PC-9 (cell line): ENCODE measurements around the gene TRIM37. TPM values are rescaled to one million over a fixed set of nuclear protein-coding genes. Genes with fewer than 3 reads are reported as not detected.

Experiments used
- BruUV-seq: library from RNA; stranded (reverse); fragments of 400-500 nt; replicated peaks from 2 replicates; lab custom pipeline; 2021; lab: Mats Ljungman, UMichigan
- CTCF ChIA-PET: fragments of 300-600 bp; sonication (Branson Sonifier 250); formaldehyde crosslinking; loops from one replicate; lab custom pipeline; 2022; ENCODE audit warnings: antibody characterized with exemption; lab: Charles Lee
- POLR2A ChIA-PET: fragments of 300-600 bp; sonication (Branson Sonifier 250); formaldehyde crosslinking; loops from one replicate; lab custom pipeline; 2022; ENCODE audit warnings: antibody characterized with exemption; ENCODE audit not compliant: unreplicated experiment; lab: Charles Lee
- DNase-seq, 2 experiments: peaks; one replicate each; pipeline versions ENCODE4 v3.0.0 to v3.0.0-alpha.2; 2015 to 2022; ENCODE audit warnings: mixed read lengths in 1 of 2
- H2AFZ ChIP-seq: fragments of 200-600 bp; sonication (generic); 2 replicates; pipeline ENCODE4 v1.8.1; 2017; ENCODE audit warnings: antibody characterized with exemption
- H3F3A ChIP-seq: fragments of 200-600 bp; sonication (generic); 2 replicates; pipeline ENCODE4 v1.8.1; 2017; ENCODE audit warnings: antibody characterized with exemption, mild to moderate bottlenecking, low read depth; ENCODE audit not compliant: insufficient read depth
- H3K27ac ChIP-seq: fragments of 200-600 bp; sonication (generic); 2 replicates; pipeline ENCODE4 v1.6.1; 2016; ENCODE audit warnings: mixed run types
- H3K27me3 ChIP-seq: fragments of 200-600 bp; sonication (generic); 2 replicates; pipeline ENCODE4 v1.6.1; 2016; ENCODE audit warnings: low read depth, mixed run types; ENCODE audit not compliant: insufficient read depth
- H3K36me3 ChIP-seq: fragments of 200-600 bp; sonication (generic); 2 replicates; pipeline ENCODE4 v1.6.1; 2016; ENCODE audit warnings: low read depth, mixed run types
- H3K4me1 ChIP-seq: fragments of 200-600 bp; sonication (generic); replicated peaks from 2 replicates; pipeline ENCODE4 v1.6.1; 2016; ENCODE audit warnings: mixed run types; ENCODE audit not compliant: insufficient read depth
- H3K4me2 ChIP-seq: fragments of 200-600 bp; sonication (generic); 2 replicates; pipeline ENCODE4 v1.6.1; 2017; ENCODE audit warnings: mixed run types
- H3K4me3 ChIP-seq: fragments of 200-600 bp; sonication (generic); 2 replicates; pipeline ENCODE4 v1.6.1; 2016; ENCODE audit warnings: mixed run types
- H3K79me2 ChIP-seq: fragments of 200-600 bp; sonication (generic); 2 replicates; pipeline ENCODE4 v1.6.1; 2017; ENCODE audit warnings: low read depth, mixed run types
- H3K9me2 ChIP-seq: fragments of 200-600 bp; sonication (generic); 2 replicates; pipeline ENCODE4 v1.8.1; 2017; ENCODE audit warnings: mild to moderate bottlenecking; ENCODE audit not compliant: insufficient read depth
- H3K9me3 ChIP-seq: fragments of 200-600 bp; sonication (generic); 2 replicates; pipeline ENCODE4 v1.8.1; 2016; ENCODE audit warnings: low read depth; ENCODE audit not compliant: insufficient read depth
- H4K20me1 ChIP-seq: fragments of 200-600 bp; sonication (generic); 2 replicates; pipeline ENCODE4 v1.8.1; 2017; ENCODE audit not compliant: insufficient read depth
- CTCF ChIP-seq: fragments of 200-600 bp; sonication (generic); conservative IDR thresholded peaks from 2 replicates; pipeline ENCODE4 v1.6.1; 2017; ENCODE audit warnings: mixed run types, antibody characterized with exemption, mild to moderate bottlenecking, moderate library complexity
- EZH2 ChIP-seq: fragments of 200-600 bp; sonication (generic); IDR thresholded peaks from 2 replicates; pipeline ENCODE4 v1.8.0; 2017; ENCODE audit warnings: antibody characterized with exemption, low read depth
- intact Hi-C: fragments of 100-400 bp; cut with micrococcal nuclease; formaldehyde crosslinking; loops from one replicate; pipeline ENCODE4 v1.10.0; 2022; ENCODE audit not compliant: unreplicated experiment
- total RNA-seq: library from RNA; stranded (reverse); gene quantifications from 2 replicates; pipeline ENCODE4 v1.2.3, GENCODE V29; 2021

Gene TRIM37
- total RNA-seq, 1 experiment from 2014 or later, result 24.6 TPM

GRCh38 chr17:58998871-58999270 is 107.8 kb downstream of the TRIM37 start:
- Histone ChIP-seq H3K9me3 (no peaks in the 10 kb centered on the region), H3K4me2 (no peak overlapping the region), H4K20me1 (no peaks in the 10 kb centered on the region), H3F3A (no peaks in the 10 kb centered on the region; the same call in 1 of the 2 replicates), H3K9me2 (no peaks in the 10 kb centered on the region), H3K36me3 (peaks cover 5% of the 10 kb centered on the region; the same call in 1 of the 2 replicates), H3K4me3 (no peak overlapping the region), H3K27me3 (no peaks in the 10 kb centered on the region), H3K27ac (no peak overlapping the region), H2AFZ (no peak overlapping the region), H3K4me1 (peaks cover 12% of the 10 kb centered on the region), H3K79me2 (no peaks in the 10 kb centered on the region)
- no TSS peak for BruUV-seq
- TF ChIP-seq CTCF (no peak), EZH2 (no peak)
- CTCF ChIA-PET, result interaction anchor here (0.6 kb wide), 1 partner anchor 67 kb away, joined by 3 read pairs; no protein-coding TSS in a partner anchor
- intact Hi-C loops, result no loop called here
- no peak for DNase-seq
- POLR2A ChIA-PET, result no interaction called here

- Histone ChIP-seq H2AFZ (no peak overlapping the region), H3K9me3 (no peaks in the 10 kb centered on the region; the same call in 1 of the 2 replicates), H3K4me2 (peak overlapping the region; percentile 5; the same call in 1 of the 2 replicates), H3K27me3 (no peaks in the 10 kb centered on the region), H3K9me2 (no peaks in the 10 kb centered on the region), H3K4me1 (peaks cover 15% of the 10 kb centered on the region), H3K27ac (no peak overlapping the region), H3K4me3 (no peak overlapping the region), H3K36me3 (peaks cover 5% of the 10 kb centered on the region; the same call in 1 of the 2 replicates), H3F3A (peaks cover 3% of the 10 kb centered on the region; the same call in 1 of the 2 replicates), H4K20me1 (no peaks in the 10 kb centered on the region), H3K79me2 (no peaks in the 10 kb centered on the region)
- POLR2A ChIA-PET, result no interaction called here
- BruUV-seq, result no TSS peak
- DNase-seq, result no peak
- intact Hi-C loops, result no loop called here
- CTCF ChIA-PET, result no interaction called here
- TF ChIP-seq EZH2 (no peak), CTCF (no peak)
Observed at GRCh38 chr17:58997756-58998553, 108.7 kb downstream of the TRIM37 start.

GRCh38 chr17:58996968-58997367 is 109.7 kb downstream of the TRIM37 start:
- no peaks in the 10 kb centered on the region for H3K9me2 ChIP-seq
- peaks cover 3% of the 10 kb centered on the region; the same call in 1 of the 2 replicates for H3F3A ChIP-seq
- intact Hi-C loops, result no loop called here
- no peak for TF ChIP-seq CTCF
- no peak for TF ChIP-seq EZH2
- no TSS peak for BruUV-seq
- no peaks in the 10 kb centered on the region for H4K20me1 ChIP-seq
- H3K9me3 ChIP-seq, result no peaks in the 10 kb centered on the region; the same call in 1 of the 2 replicates
- H3K27me3 ChIP-seq, result no peaks in the 10 kb centered on the region
- no peaks in the 10 kb centered on the region for H3K79me2 ChIP-seq
- peaks cover 24% of the 10 kb centered on the region for H3K4me1 ChIP-seq
- no peak overlapping the region for H3K4me2 ChIP-seq
- POLR2A ChIA-PET, result no interaction called here
- no peak overlapping the region for H3K4me3 ChIP-seq
- no peak for DNase-seq
- 0 out of 2 replicates have a peak, but pooled peaks cover 5% of the 10 kb centered on the region for H3K36me3 ChIP-seq
- CTCF ChIA-PET, result no interaction called here
- no peak overlapping the region for H3K27ac ChIP-seq
- no peak overlapping the region for H2AFZ ChIP-seq
